HPDE6-E6E7 (cell line): ENCODE measurements around the gene PTPRN2.
"Not testable (repeated sequence)": the region's sequence is repeated elsewhere in the genome, so short reads cannot be mapped to it uniquely, and the experiment has no call there.

Experiments used
- DNase-seq: peaks from one replicate; pipeline ENCODE4 v3.0.0; 2011; ENCODE audit warnings: missing footprints; ENCODE audit errors: extremely low spot score

Gene PTPRN2

DNA sequence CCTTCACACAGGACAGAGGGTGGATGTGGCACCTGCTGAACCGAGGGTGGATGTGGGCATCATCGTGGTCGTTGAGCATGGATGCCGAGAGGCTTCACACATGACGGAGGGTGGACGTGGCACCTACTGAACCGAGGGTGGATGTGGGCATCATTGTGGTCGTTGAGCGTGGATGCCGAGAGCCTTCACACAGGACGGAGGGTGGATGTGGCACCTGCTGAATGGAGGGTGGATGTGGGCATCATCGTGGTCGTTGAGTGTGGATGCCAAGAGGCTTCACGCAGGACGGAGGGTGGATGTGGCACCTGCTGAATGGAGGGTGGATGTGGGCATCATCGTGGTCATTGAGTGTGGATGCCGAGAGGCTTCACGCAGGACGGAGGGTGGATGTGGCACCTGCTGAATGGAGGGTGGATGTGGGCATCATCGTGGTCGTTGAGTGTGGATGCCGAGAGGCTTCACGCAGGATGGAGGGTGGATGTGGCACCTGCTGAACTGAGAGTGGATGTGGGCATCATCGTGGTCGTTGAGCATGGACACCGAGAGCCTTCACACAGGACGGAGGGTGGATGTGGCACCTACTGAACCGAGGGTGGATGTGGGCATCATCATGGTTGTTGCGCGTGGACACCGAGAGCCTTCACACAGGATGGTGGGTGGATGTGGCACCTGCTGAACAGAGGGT is 994.8 kb downstream of the PTPRN2 start:
- not testable (repeated sequence) for DNase-seq

DNA sequence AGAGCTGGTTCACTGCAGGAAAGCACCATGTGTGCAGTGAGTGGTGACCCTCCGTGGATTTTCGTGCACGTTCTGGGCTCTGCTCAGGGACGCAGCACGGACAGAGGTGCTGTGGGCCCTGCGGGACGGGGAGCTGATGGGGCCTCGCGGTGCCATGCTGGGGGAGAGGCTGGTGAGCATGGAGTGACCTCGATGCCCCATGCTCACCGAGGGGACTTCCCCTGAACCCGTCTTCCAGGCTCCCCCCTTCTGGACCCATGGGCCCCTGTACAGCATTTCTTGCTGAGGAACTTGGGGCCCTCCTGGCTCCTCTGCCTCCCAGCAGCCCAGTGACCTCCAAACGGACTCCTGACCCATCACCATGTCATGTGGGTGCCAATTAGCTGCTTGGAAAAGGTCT is 997.1 kb downstream of the PTPRN2 start:
- DNase-seq: no peak

DNA sequence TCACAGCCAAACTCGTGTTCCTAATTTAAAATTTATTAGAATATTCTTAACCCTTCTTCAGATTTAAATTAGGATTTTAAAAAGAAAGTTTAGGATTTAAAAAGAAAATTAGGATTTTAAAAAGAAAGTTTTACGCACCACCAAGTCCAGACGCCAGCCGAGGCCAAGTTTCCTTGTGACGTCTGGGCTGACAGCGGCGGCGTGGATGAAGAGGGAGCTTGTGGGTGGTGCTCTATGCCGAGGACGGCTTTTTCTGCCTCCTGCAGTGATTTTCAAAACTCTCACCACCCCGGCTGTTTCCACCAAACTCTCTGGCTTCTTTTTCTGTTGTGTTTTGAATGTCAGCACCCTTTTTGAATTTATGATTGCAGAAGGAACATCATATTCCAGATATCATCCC is 997.9 kb downstream of the PTPRN2 start:
- no peak for DNase-seq

DNA sequence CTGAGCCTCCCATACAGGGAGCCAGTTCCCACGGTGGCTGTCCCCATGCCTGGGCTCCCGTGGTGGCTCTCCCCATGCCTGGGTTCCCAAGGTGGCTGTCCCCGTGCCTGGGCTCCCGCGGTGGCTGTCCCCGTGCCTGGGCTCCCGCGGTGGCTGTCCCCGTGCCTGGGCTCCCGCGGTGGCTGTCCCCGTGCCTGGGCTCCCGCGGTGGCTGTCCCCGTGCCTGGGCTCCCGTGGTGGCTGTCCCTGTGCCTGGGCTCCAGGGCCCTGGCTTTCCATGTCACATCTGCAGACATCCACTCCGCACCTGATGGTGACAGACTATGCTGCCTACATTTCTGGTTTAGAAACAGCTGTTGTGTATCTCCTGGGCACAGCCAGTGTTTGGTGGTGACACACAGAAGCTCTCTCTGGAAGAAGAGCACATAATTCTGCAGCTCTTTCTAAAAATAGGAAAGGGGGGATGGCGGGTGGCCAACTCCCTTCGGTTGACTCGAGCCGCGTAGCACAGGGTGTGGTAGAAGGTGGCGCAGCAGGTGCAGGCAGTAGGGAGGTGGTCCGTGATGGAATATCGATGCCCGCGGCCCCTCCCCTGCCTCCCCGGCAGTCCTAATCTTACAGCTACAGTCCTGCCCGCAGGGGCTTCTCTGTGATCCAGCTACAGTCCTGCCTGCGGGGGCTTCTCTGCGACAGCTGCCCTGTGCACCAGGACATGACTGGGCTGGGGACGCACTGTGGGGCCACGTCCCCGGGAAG is 999.6 kb downstream of the PTPRN2 start:
- no peak for DNase-seq

DNA sequence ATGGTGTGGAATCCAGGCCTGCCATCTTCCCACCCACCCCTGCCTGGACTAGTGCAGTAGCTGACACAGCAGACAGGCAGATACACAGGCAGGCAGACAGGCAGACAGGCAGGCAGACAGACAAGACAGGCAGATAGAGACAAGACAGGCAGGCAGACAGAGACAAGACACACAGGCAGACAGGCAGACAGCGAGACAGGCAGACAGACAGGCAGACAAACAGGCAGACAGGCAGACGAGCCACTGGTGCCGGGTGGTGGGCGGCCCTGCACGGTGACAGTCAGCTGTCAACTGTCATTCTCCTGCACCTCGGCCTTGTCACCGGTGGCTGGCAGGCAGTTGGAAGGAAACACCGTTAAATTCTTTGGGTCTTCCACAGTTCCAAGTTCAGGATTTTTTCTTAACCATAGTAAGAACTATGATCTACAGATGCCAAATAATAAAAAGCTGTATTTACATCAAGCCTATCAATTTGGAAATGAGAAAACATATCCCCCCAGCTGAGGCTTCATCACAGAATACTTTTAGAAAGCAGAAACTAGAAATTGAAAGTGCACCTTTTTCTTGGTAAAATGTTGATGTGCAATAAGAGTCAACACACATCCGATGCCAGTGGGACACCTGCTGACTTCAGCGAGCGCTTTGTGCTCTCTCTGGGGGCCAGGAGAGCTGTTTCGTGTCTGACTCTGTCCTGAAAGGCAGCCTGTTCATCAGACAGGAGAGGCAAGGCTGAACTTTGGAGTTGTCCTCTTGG is 1000.4 kb downstream of the PTPRN2 start:
- DNase-seq: no peak

DNA sequence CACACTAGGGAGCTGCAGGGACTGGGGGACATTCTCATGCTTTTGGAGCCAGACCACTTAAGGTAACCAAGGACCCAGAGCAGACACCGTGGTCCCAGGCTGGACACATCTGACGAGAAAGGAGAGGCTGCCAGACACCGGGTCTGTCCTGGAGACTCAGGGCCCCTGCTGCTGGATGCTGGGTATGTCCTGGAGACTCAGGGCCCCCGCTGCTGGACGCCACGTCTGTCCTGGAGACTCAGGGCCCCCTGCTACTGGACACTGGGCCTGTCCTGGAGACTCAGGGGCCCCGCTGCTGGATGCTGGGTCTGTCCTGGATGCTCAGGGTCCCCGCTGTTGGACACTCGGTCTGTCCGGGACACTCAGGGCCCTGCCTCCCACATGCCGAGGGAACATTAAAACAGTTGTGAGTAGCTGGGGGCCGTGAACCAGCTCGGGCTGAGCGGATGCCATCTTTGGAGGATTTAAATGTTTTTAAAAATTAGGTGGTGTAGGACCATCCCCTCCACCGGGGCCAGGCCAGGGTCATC is 1001.1 kb downstream of the PTPRN2 start:
- no peak for DNase-seq

DNA sequence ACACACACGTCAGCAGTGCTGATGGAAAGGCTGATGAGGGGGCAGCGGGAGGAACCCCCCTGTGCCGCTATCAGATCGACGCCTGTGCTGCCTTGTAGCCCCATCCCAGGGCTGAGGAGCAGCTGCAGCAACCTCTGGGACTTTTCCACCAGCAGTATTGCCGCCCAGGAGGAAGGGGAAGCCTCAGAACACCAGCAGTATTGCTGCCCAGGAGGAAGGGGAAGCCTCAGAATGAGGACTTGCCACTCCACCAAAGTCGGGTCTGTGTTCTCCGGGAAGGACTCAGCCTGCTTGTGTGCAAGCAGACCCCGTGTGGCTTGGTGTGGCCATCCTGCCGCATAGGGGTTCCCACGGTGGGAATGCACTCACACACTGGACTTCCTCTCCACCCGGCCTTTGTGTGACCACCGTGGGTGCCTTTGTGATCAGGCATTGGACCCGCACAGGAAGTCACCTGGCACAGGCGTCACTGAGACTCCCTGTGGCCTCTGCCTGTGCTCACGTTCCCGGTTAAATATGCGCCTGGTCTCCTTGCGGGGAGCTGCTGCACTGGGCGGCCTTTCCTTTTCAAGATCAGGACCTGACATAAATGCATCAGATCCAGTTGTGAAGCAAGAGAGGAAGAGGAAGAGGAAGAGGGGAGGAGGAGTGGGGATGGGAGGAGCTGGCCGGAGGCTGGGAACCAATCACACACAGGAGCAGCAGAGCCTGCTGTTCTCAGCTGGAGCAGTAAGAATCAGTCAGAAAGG is 1002.3 kb downstream of the PTPRN2 start:
- no peak for DNase-seq

DNA sequence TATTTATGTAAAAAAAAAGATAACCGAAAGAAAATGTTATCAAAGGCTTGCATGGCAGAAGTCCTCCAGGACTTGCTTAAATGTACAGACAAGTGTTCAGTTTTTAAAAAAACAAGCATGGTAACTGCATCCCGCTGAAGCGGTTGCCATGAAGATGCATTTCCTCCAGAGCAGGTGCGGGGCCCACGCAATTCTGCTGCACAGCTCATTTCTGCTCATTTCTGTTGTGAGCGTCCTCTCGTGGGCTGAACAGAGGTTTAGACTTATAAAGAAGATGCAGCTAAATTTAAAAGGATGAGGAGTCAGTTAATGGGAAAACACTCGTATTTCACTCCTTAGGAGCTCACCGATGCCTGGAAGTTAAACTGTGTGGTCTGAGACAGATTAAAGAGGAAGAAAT is 1003.2 kb downstream of the PTPRN2 start:
- no peak for DNase-seq

DNA sequence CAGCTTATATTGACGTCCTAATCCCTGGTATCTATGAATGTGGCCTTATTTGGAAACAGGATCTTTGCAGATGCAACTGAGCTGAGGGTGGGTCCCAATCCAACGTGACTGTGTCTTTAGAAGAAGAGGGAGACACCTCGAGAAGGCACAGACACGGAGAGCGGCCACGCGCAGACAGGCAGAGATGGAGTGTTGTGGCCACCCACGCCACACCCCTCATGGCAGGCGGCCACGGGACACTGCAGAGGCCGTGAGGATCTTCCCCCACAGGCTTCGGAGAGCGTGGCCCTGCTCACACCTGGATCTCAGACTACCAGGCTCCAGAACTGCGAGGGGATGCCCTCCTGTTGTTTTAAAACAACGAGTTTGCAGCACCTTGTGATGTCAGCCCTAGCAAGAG is 1005.9 kb downstream of the PTPRN2 start:
- no peak for DNase-seq

DNA sequence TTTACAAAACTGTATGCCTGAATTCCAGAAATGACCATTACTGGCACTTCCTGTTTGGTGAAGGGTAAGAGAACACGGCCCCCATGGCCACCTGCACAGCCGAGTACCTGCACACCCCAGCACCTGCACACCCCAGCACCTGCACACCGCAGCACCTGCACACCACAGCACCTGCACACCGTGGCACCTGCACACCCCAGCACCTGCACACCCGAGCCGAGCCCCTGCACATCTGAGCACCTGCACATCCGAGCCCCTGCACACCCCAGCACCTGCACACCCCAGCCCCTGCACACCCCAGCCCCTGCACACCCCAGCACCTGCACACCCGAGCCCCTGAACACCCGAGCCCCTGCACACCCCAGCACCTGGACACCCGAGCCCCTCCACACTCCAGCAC is 1007.3 kb downstream of the PTPRN2 start:
- no peak for DNase-seq

DNA sequence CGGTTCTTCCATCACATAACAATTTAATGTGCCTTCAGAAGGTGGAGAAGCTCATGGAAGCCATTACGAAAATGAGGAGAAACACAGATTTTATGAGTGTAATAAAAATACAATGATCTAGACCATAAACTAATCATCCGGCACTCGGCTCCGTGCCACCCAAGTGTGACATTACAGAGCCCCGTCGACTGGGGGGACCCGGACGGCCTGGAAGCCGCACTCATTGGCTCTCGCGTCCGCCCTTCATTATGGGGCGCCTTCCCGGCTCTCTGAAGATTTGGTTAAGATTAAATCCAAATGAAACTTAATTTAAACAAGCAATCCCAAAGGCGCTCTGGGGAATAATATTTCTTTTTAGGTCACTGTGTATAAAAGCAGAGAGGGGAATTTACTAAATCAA is 1008.2 kb downstream of the PTPRN2 start:
- no peak for DNase-seq

DNA sequence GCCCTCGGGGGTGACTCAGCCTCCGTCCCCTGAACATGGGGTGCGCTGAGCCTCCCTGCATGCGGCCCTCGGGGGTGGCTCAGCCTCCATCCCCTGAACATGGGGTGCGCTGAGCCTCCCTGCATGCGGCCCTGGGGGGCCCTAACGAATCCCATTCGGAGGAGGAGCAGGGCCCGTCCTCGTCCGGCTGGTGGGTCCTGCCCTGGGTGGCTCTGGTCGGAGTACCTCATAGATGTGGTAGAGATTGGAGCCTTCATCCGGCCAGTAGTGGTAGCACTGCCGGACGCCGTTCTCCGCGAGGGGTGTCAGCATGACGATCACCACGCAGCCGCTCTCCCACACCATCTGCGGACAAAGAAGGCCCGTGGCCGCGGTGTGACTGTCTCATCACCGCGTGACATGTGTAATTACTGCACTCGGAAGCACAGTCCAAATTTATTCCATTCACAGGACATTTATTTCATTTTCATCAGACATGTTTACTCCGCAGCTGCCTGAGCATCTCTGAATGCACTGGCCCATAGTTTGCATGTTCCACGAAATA is 1009.8 kb downstream of the PTPRN2 start:
- no peak for DNase-seq

DNA sequence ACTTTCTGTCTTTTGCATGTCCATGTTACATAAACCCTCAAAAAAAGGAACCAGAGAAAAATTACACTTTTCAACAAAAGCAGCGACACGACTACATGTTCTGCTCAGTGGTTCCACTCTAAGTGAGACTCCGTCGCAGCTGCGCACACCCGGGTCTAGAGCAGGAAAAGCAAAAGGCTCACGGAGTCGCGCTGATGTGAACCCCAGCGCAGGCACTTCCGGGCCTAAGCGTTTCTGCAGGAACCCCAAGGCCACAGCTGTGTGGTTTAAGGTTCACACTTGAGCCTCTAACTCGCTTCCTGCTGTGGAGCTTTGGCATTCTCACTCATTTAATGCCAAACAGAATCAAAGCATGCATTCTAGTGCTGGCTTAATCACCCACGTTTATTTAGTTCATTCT is 1010.6 kb downstream of the PTPRN2 start:
- DNase-seq: no peak

DNA sequence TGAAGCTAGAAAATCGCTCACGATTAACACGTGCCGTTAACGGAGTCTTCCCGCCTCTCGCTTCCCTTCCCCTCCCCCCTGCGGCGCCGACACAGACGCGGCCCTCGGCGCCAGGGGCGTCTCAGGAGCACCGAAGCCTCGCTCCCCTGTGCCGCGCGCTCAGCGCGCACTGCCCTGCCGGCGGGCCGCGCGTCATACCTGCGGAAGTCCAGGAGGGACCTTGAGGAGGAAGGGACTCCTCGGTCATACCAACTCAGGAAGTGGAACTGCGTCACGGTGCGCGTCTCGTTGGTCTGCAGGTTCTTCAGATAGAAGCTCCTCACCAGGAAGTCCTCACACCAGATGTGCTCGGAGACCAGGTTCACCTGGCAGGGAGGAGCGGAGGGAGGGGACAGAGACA is 1011.2 kb downstream of the PTPRN2 start:
- DNase-seq: no peak

DNA sequence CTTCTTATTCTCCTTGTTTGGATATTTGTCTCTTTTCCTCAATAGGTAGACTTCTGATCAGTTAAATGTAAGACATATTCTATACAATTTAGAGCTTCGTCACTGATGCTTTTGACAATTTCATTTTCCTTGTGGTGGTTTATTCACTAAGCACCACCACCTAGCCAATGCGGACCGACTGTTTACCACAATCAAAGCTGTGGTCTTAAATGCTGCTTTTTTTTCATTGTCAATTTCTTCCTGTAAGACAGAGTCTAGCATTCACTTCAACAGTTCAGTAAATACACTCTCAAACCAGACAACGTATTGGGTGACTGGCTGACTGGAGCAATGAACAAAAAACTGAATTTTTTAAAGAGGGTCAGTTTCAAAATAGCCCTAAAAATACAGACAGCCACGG is 1011.8 kb downstream of the PTPRN2 start:
- DNase-seq: no peak

DNA sequence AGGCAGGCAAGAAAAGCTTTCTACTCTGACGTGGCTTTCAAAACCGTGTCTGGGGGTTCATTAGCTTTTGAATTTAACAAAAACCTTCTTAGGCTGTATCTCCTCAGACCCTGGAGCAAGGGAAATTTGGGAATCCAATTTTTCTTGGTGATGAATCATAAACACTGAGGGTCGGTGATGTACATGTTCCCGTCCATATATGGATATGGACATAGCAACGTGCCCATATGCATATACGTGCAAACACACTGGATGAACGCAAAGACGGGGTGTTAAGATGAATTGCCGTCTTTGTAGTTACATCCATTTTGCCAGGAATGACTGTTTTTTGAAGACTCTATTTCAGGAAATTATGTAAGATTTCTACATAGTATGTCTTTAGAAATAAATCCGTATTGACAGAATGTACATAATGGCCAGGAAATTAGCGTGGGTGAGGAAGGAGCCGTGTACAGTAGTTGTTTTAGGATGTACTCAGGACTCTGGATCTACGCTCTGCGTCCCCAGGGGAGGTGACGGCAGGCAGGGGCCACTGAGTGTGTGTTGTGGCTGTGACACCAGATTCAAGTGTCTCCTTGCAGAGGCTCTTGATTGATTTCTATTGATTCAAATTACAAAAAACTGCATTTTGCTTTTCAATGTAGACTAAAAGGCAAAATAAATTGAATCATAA is 1012.6 kb downstream of the PTPRN2 start:
- no peak for DNase-seq

DNA sequence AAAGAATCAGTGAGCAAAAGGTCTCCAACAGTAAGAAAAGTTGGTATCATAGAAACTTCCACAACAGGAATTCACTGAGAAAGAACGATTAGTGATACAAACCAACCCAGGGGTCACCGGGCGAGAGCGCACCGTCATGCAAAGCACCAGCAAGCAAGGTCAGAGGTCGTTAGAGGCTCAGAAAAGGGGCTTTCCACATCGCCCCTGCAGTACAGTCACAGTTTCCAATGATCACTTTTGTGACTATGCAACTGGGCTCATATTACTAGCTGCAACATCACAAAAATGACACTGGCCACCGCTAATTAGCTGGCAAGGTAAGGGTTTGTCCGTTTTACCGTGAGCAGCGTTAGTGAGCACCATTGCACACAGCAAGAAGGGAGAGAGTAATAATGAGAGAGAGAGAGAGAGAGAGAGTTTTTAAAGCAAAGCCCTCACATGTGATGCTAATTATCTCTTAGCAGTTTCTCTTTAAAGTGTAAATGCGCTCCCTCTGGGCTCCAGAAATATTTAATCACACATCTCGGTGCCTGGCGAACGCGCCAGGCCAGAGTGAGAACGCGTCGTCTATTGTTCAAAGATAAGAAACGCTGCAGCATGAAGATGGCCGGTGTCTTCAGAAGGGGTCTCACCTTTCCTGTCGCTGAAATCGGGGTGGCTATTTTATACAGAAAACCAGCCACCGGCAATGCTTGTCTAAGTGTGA is 1013.4 kb downstream of the PTPRN2 start:
- DNase-seq: no peak

DNA sequence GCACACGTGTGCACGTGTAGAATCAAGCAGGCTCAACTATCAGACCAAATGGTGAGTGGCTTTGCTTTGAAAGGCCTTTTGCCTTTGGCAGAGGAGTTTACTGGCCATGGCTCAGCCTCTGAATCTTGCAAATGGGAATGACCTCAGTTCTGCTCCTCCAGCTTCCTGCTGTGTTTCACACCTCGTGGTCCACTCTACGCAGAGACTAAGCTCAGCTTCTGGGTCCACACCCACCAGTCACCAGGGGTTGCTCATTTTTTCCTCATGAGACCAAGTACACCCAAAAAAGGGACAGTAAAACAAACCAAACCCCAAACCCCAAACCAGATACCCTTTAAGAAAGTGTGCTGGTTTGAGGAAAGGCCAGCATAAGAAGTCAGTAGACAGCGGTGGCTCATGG is 1014.4 kb downstream of the PTPRN2 start:
- no peak for DNase-seq

DNA sequence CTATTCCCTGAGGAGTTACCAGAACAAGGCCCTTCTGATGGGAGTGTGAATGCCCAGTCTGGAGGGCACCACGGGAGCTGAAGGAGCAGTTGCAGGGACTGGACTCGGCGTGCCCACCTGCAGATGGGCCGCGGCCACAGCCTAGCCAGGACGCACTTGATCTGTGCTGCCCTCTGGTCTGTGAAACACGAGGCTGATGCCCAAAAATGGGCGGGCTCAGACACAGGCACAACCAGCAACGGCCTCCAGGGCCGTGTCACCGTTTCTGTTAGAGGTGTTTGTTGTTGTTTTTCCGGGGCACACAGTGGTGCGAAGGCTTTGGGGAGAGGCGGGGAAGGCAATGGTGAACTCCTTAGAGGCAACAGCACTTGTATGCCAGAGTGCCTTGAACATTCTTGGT is 1015.0 kb downstream of the PTPRN2 start:
- no peak for DNase-seq

DNA sequence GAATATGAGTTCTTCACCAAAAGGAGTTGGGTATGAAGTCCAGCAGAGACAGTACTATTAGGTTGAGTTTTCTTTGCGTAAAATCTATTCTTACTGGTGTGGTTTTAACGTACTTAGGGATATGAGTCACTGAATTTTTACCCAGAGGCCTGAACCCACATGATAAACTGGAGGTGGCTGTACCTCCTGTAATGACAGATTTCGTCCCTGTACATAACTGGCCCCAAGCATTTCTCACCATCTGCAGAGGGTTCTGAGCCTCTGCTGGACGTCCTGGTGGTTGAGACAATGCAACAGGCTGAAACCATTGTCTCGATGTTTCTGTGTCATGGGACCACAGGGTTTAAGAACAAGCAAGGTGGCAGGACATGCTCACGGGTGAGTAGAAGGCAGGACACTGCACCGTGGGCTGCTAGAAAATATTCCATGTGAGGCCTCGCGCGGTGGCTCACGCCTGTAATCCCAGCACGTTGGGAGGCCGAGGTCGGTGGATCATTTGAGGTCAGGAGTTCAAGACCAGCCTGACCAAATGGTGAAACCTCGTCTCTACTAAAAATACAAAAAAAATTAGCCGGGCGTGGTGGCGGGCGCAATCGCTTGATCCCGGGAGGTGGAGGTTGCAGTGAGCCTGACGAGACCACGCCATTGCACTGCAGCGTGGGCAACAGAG is 1017.0 kb downstream of the PTPRN2 start:
- DNase-seq: no peak
